Stimulated activated CD4-positive, alpha-beta T cell treated with anti-CD3 and anti-CD28 coated beads, Interleukin-15, amount 100 ng/mL, for 24 hours (primary cell): ENCODE data around the gene GH2.
"Not testable (repeated sequence)": the region's sequence is repeated elsewhere in the genome, so short reads cannot be mapped to it uniquely, and the experiment has no call there.

Experiments
- DNase-seq: peaks from one replicate; pipeline ENCODE4 v3.0.0-alpha.2; 2020

GH2 gene

DNA sequence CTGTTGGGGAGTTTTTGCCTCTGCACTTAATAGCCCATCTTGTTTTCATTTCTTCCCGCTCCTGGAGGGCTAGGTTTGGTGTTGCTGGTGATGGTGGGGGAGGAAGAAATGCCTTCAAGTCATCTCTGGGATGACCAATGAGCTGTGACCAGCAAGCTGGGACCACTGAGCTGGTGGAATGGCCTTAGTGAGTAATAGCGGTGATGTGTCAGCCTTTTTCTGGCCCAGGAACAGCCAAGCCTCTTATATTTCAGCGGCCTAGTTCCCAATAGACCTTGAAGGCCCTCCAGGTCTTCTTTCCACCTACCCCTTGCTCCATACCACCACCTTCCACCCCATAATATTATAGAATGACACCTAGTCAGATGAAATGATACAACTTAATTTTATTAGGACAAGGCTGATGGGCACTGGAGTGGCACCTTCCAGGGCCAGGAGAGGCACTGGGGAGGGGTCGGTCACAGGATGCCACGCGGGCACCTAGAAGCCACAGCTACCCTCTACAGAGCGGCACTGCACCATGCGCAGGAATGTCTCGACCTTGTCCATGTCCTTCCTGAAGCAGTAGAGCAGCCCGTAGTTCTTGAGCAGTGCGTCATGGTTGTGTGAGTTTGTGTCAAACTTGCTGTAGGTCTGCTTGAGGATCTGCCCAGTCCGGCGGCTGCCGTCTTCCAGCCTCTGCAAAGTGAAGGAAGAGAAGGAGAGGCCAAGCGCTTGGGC lies 9.9 kb downstream of the GH2 start:
- DNase-seq: not testable (repeated sequence)

- not testable (repeated sequence) for DNase-seq
Observed at GRCh38 chr17:63870292-63870665, 11.5 kb downstream of the GH2 start.

- DNase-seq: not testable (repeated sequence)
Observed at GRCh38 chr17:63869491-63870291, 12.1 kb downstream of the GH2 start.

GRCh38 chr17:63866625-63867024 lies 15.1 kb downstream of the GH2 start:
- DNase-seq: not testable (repeated sequence)

- DNase-seq: no peak
Observed at GRCh38 chr17:63859257-63859656, 22.5 kb downstream of the GH2 start.

DNA sequence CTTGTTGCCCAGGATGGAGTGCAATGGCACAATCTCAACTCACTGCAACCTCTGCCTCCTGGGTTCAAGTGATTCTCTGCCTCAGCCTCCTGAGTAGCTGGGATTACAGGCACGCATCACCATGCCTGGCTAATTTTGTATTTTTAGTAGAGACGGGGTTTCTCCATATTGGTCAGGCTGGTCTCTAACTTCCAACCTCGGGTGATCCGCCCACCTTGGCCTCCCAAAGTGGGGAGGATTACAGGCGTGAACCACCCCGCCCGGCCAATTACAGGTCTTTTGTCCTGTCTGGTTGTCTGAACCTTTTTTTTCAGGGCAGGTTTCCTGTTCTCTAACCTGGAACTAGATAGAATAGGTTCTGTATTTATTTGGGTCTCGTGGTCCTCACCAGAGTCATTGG lies 25.3 kb downstream of the GH2 start:
- DNase-seq: not testable (repeated sequence)

DNA sequence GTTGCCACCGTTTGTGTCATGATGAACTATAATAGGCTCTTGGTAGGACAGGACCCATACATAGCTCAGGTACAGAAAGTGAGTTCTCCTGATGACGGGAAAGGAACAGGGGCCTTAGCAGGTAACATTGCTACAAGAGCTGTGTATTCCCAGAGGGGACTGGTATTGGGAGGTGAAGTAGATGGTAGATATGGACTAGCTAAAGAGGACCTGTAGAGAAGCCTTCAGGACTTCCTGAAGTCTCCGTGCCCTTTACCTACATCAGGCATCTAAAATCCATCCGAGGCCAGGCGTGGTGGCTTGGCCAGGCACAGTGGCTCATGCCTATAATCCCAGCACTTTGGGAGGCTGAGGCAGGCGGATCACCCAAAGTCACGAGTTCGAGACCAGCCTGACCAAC lies 26.6 kb downstream of the GH2 start:
- DNase-seq: no peak

- no peak for DNase-seq
Observed at GRCh38 chr17:63854709-63855108, 27.0 kb downstream of the GH2 start.

DNA sequence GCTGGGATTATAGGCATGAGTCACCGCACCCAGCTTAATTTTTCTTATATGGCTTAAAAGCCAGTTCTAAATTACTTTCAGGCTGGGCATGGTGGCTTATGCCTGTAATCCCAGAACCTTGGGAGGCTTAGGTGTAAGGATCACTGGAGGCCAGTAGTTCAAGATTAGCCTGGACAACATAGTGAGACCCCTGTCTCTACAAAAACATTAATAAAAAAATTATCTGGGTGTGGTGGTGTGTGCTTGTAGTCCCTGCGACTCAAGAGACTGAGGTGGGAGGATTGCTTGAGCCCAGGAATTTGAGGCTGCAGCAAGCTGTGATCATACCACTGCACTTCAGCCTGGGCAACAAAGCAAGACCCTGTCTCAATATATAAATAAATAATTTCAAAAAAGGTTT lies 28.5 kb downstream of the GH2 start:
- no peak for DNase-seq

- DNase-seq: no peak
Observed at GRCh38 chr17:63850401-63850800, 31.3 kb downstream of the GH2 start.

GRCh38 chr17:63848834-63849689 lies 32.7 kb downstream of the GH2 start:
- peak; percentile 98 for DNase-seq

GRCh38 chr17:63847525-63848249 lies 34.1 kb downstream of the GH2 start:
- no peak for DNase-seq

DNA sequence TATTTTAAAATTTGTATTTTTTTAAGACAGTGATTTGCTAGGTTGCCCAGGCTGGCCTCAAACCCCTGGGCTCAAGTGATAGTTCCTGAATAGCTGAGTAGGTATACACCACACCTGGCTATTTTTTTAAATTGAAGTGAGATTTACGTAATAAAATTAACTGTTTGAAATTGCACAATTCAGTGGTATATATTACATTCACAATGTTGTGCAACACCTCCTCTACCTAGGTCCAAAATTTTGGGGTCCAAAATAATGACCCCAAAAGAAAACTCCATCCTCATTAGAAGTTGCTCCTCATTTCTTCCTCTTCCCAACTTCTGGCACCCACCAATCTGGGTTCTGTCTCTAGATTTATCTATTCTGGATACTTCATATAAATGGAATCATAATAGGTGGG lies 36.2 kb downstream of the GH2 start:
- DNase-seq: no peak

GRCh38 chr17:63843910-63844677 lies 37.6 kb downstream of the GH2 start:
- DNase-seq: no peak

DNA sequence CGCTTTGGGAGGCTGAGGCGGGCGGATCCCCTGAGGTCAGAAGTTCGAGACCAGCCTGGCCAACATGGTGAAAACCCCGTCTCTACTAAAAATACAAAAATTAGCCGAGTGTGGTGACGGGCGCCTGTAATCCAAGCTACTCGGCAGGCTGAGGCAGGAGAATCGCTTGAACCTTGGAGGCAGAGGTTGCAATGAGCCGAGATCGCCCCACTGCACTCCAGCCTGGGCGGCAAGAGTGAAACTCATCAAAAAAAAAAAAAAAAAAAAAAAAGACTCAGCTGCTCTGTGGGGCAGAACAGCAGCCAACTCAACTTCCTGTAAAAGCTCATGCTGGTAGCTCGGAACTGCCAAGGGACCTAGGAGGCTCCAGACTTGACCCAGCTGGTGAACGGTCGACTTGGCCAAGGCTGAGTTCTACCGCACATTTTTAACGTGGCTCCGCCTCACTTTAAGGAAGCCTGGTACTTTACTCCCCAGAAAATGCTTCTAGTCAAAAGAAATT lies 38.3 kb downstream of the GH2 start:
- DNase-seq: peak; percentile 33

DNA sequence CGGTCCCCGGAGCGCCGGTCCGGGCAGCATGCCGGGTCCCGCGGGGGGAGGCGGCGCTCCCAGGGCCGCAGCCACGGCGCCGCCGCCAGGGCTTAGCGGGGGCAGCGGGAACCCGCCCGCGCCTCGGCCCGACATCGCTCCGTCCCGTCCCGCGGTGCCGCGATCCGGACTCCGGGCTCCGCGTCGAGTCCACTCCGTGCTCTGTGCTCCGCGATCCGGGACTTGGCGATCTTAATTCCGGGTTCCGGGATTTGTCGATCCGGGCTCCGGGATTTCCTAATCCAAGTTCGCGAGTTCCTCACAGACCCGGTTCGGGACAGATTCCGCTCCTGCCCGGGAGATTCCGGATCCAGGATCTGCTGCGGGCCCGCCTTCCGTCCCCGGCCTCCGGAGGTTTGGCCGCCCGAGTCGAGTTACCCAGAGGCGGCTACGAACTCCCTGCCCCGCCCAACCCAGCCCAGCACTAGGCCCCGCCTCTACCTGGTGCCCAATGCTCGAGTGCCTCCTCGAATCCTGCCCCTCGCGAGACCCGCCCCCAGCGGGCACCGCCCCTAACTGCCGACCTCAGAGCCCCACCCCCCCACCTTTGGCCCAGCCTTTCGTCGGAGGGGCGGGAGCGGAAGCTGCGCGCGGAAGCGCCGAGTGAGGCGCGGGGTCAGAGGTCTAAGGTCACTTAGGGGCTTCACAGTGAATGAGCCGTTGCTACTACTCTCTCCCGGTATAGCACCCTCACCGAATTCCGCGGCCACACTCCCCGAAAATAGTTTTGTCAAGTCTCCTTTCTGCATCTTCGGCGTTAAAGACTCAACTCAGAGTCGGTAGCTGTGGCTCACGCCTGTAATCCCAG lies 39.0 kb downstream of the GH2 start, which contains the start of gene SMARCD2:
SMARCD2 (minus strand) TSS at position 146 of the 847 bp plus-strand sequence; CDS start at position 135, 11 bp downstream.
- DNase-seq: peak; percentile 99

GRCh38 chr17:63842173-63842539 lies 39.6 kb downstream of the GH2 start:
- DNase-seq: no peak

- peak; percentile 35 for DNase-seq
Observed at GRCh38 chr17:63841350-63842172, 40.2 kb downstream of the GH2 start.

GRCh38 chr17:63840591-63841349 lies 41.0 kb downstream of the GH2 start:
- DNase-seq: no peak
